ENCODE measurements around the gene DPYSL4.

Gene DPYSL4

GRCh38 chr10:132196178-132197113 is 9.7 kb downstream of the DPYSL4 start:
- Histone ChIP-seq H3F3A (ENCODE audit: insufficient read depth, low read length) (no peaks in the 10 kb centered on the region), H3K9me2 (ENCODE audit: low read depth, low read length) (no peaks in the 10 kb centered on the region), H3K4me2 (ENCODE audit: low read length) (no peak overlapping the region), H3K9me3 (ENCODE audit: low read length) (no peaks in the 10 kb centered on the region), H3K36me3 (ENCODE audit: insufficient read depth, low read length) (no peaks in the 10 kb centered on the region), H3K27me3 (ENCODE audit: insufficient read depth, low read length) (0 out of 2 replicates have a peak, but pooled peaks cover 7% of the 10 kb centered on the region), H4K20me1 (ENCODE audit: insufficient read depth, low read length) (no peaks in the 10 kb centered on the region), H3K9ac (ENCODE audit: low read length) (no peak overlapping the region), H3K79me2 (ENCODE audit: insufficient read depth, low read length) (no peaks in the 10 kb centered on the region), H2AFZ (ENCODE audit: low read length) (no peak overlapping the region), H3K4me1 (ENCODE audit: insufficient read depth, low read length, severe bottlenecking) (no peaks in the 10 kb centered on the region), H3K4me3 (ENCODE audit: low read depth, low read length, poor library complexity, severe bottlenecking) (no peak overlapping the region), H3K27ac (ENCODE audit: low read depth, low read length, poor library complexity, severe bottlenecking) (no peak overlapping the region)
- no peak for TF ChIP-seq EZH2 (IDR thresholded peaks at IDR 0.05; ENCODE audit: borderline replicate concordance, low read length)

- H3K27ac ChIP-seq (ENCODE audit: low read depth, low read length, poor library complexity, severe bottlenecking), result no peak overlapping the region
These were observed 10.7 kb downstream of the DPYSL4 start for GRCh38 chr10:132197271-132198067.

DNA sequence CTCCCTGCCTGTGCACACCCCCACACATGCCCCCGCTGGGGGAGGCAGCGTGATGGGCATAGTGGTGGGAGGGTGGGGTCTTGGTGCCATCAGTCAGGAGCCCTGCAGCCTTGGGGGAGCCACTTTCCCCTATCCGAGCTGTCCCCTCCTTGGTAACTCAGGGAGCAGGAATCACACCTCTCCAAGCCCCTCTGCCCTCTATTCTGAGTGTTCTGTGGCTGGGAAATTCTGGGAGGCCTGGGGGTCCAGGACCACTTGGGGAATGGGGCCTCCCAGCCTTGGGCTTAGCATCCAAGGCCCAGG is 11.3 kb downstream of the DPYSL4 start:
- no peaks in the 10 kb centered on the region for H3K9me3 ChIP-seq (ENCODE audit: low read length)
- no peaks in the 10 kb centered on the region for H3K36me3 ChIP-seq (ENCODE audit: insufficient read depth, low read length)
- H4K20me1 ChIP-seq (ENCODE audit: insufficient read depth, low read length), result no peaks in the 10 kb centered on the region
- no peak overlapping the region for H3K27ac ChIP-seq (ENCODE audit: low read depth, low read length, poor library complexity, severe bottlenecking)
- H3K9me2 ChIP-seq (ENCODE audit: low read depth, low read length), result no peaks in the 10 kb centered on the region
- H2AFZ ChIP-seq (ENCODE audit: low read length), result no peak overlapping the region
- H3K9ac ChIP-seq (ENCODE audit: low read length), result no peak overlapping the region
- no peaks in the 10 kb centered on the region for H3F3A ChIP-seq (ENCODE audit: insufficient read depth, low read length)
- no peak overlapping the region for H3K4me2 ChIP-seq (ENCODE audit: low read length)
- 0 out of 2 replicates have a peak, but pooled peaks cover 7% of the 10 kb centered on the region for H3K27me3 ChIP-seq (ENCODE audit: insufficient read depth, low read length)
- no peaks in the 10 kb centered on the region for H3K79me2 ChIP-seq (ENCODE audit: insufficient read depth, low read length)
- H3K4me1 ChIP-seq (ENCODE audit: insufficient read depth, low read length, severe bottlenecking), result no peaks in the 10 kb centered on the region
- H3K4me3 ChIP-seq (ENCODE audit: low read depth, low read length, poor library complexity, severe bottlenecking), result no peak overlapping the region
- no peak for TF ChIP-seq CTCF (IDR thresholded peaks at IDR 0.05; ENCODE audit: low read length)
- TF ChIP-seq EZH2 (IDR thresholded peaks at IDR 0.05; ENCODE audit: borderline replicate concordance, low read length), result no peak

More at GRCh38 chr10:132197271-132198067, 10.7 kb downstream of the DPYSL4 start:
- Histone ChIP-seq H2AFZ (ENCODE audit: low read length) (no peak overlapping the region), H4K20me1 (ENCODE audit: insufficient read depth, low read length) (no peaks in the 10 kb centered on the region), H3K4me3 (ENCODE audit: low read depth, low read length, poor library complexity, severe bottlenecking) (no peak overlapping the region), H3K9ac (ENCODE audit: low read length) (no peak overlapping the region), H3K36me3 (ENCODE audit: insufficient read depth, low read length) (no peaks in the 10 kb centered on the region), H3K79me2 (ENCODE audit: insufficient read depth, low read length) (no peaks in the 10 kb centered on the region), H3K27me3 (ENCODE audit: insufficient read depth, low read length) (0 out of 2 replicates have a peak, but pooled peaks cover 7% of the 10 kb centered on the region), H3K9me3 (ENCODE audit: low read length) (no peaks in the 10 kb centered on the region), H3K9me2 (ENCODE audit: low read depth, low read length) (no peaks in the 10 kb centered on the region), H3K4me2 (ENCODE audit: low read length) (no peak overlapping the region), H3F3A (ENCODE audit: insufficient read depth, low read length) (no peaks in the 10 kb centered on the region), H3K4me1 (ENCODE audit: insufficient read depth, low read length, severe bottlenecking) (no peaks in the 10 kb centered on the region)
- no peak for TF ChIP-seq EZH2 (IDR thresholded peaks at IDR 0.05; ENCODE audit: borderline replicate concordance, low read length)
- TF ChIP-seq CTCF (IDR thresholded peaks at IDR 0.05; ENCODE audit: low read length), result no peak

Measured in OCI-LY1 (cell line).